NCI-H1436 (cell line): ENCODE data around the gene MUC2.

Source experiments
- DNase-seq: peaks from one replicate; lab custom pipeline; 2025; lab: John Stamatoyannopoulos, UW

MUC2 gene

DNA sequence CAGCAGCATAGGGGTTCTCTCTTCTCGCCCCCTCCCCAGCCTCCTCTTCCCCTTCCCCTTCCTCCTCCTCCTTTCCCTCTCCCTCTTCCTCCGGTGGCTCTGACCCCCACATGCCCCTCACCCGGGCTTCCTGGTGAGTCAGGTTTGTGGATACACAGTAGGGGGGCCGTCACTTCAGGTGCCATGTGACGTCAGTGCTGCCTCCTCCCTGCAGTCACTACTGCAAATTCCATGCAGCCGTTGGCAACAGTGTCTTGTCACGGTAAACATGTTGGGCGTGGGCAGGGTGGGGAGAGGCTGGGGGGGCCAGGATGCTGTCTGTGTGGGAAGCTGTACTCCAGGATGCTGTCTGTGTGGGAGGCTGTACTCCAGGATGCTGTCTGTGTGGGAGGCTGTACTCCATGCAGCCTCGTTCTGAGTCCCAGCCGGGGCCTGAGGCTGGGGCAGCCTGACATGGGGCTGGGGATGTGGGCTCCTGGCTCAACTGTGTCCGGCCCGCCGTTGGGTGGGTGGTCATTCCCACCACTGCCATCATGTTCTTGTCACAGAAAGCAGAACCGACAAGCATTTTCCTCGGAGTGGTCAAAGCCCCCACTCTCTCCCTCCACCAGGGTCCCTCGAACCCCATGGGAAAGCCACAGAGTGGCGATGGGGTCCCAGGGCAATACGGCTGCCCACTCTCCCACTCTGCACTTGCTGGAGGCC, 2.4 kb upstream of the MUC2 start:
- no peak for DNase-seq

DNA sequence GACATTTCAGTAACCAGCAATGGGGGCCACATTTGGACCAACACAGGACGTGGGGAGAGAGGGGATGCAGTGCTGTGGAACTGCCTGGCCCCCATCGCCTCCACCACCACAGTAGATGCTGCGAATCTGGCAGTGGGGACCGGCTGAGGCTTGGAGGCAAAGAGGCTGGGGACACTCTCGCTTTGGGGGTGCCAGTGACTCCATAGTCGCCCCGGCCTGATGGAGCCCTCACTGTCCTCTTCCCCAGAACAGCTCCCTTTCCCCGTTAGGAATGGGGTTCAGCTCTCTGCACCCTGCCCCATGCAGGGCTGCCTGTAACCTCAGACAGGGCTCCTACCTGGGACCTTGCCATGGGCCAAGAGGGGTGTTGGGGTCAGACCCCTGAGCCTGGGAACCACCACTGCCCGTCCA, 1.8 kb upstream of the MUC2 start:
- no peak for DNase-seq

DNA sequence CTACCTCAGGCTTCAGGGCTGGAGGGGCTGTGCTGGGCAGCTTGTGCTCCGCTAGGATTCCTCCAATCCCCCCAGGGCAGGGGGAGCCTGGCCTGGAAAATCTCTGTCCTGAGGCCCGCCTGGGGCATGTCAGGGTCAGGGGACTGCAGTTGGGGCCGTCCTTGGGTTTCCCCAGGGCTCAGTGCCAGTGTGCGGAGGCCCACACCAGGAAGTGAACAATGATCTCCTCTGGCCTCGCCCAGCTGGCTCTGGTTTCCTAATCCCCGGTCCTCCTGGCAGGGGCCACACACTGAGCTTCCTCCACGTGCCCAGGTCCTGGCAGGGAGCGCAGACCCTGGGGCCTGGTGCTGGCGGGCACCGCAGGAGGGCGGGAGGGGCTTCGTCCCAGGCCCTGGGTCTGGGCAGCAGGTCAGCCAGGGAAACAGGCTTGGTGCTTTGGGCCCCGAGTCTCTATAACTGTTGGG, 1.4 kb upstream of the MUC2 start:
- no peak for DNase-seq

DNA sequence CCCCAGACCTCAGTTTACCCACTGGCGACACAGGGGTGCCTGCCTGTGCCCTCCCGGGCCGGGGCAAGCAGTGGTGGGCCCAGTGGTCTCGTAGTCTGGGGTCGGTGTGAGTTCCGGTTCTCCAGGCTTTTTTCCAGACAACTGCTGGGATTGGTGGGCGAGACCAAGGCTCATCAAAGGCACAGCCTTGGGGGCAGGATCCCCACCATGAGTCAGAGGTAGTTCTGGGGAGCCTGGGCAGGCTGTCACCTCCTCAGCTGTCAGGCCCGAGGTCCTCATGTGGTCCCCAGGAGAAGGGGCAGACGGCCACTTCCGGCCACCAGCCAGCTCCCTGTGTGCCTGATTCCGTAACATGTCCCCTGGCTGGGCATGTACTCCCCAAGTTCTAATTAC, 827 bp upstream of the MUC2 start:
- no peak for DNase-seq

DNA sequence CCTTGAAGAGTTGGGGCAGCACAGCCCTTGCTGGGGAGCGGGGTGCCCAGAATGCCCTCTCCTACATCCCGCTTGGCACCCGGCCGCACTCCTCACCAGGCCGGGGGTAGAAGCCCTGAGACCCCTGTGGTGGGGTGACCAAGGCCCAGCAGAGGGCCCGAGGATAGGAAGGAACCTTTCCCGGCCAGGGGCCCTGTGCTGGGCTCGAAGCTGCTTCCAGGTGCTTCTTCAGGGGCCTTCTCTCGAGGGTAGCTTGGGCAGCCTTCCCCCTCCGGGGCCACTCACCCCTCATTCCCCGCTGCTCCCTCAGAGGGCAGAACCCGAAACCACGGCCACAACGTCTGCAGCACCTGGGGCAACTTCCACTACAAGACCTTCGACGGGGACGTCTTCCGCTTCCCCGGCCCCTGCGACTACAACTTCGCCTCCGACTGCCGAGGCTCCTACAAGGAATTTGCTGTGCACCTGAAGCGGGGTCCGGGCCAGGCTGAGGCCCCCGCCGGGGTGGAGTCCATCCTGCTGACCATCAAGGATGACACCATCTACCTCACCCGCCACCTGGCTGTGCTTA, 752 bp downstream of the MUC2 start:
- DNase-seq = no peak

DNA sequence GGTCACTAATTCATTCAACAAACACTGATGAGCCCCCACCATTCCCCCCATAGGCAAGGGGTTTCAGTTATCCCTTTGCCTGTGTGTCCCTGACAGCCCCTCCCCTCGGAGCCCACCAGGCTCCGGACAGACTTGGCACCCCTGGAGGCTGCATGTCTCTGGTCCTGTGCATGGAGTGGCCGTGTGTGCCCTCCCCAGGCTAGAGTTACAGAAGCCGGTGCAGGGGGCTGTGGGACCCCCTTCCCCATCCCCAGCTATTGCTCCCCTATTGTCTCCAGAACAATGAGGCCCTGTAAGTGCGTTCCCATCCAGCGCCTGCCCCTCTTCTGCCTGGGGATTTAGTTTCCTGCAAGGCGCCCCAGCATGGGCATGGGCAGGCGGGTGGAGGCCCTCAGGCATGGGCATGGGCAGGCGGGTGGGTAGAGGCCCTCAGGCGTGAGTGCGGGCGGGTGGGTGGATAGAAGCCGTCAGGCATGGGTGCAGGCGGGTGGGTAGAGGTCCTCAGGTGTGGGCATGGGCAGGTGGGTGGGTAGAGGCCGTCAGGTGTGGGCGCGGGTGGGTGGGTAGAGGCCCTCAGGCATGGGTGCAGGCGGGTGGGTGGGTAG, 1.5 kb downstream of the MUC2 start:
- DNase-seq = no peak

DNA sequence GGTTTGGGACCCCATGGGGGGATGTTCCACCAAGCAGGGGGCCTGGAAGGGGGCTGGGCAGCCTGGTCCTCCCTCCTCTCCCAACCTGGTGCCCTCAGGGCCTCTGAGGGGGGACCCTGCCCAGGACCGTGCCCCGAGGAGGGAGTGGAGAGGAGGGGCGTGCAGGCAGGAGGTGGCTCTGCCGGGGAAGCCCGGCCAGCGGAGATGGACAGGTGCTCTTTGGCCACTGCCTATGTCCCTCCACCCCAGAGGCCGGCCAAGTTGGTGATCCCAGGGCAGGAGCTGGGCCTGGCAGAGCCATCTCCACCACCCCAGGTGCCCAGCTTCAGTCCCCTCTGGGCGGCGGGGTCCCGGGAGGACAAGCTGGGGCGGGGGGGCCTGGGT, 2.4 kb downstream of the MUC2 start:
- no peak for DNase-seq

DNA sequence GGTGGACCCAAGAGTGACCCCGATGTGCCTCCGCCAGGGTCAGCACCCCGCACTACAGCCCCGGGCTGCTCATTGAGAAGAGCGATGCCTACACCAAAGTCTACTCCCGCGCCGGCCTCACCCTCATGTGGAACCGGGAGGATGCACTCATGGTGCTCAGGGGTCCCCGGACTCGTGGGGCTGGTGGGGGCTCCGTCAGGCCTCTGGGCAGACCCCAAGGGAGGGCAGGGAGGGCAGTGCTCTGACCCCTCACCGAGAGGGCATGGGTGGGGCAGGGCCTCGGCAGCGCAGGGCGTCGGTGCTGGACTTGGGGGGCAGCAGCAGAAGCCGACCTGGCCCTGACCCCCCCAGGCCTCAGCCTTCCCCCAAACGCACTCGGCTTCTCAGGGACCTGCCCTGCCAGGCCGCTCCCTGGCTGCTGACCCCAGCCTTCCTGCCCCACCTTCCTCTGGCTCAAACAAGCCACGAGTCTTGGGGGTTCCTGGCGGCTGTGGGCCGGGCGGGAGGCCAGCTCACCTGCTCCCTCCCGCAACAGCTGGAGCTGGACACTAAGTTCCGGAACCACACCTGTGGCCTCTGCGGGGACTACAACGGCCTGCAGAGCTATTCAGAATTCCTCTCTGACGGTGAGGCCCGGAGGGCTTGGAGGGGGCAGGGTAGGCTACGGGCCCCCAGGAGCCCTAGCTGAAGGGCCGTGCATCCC, 2.9 kb downstream of the MUC2 start:
- no peak for DNase-seq

DNA sequence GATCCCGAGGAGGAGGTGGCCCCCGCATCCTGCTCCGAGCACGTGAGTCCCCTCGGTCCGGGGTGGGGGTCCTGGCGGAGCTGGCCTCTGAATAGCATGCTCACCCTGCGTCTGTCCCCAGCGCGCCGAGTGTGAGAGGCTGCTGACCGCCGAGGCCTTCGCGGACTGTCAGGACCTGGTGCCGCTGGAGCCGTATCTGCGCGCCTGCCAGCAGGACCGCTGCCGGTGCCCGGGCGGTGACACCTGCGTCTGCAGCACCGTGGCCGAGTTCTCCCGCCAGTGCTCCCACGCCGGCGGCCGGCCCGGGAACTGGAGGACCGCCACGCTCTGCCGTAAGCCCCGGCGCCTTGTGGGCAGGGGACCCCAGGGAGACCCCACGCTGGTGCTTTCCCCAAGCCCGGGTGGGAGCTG, 3.5 kb downstream of the MUC2 start:
- no peak for DNase-seq

DNA sequence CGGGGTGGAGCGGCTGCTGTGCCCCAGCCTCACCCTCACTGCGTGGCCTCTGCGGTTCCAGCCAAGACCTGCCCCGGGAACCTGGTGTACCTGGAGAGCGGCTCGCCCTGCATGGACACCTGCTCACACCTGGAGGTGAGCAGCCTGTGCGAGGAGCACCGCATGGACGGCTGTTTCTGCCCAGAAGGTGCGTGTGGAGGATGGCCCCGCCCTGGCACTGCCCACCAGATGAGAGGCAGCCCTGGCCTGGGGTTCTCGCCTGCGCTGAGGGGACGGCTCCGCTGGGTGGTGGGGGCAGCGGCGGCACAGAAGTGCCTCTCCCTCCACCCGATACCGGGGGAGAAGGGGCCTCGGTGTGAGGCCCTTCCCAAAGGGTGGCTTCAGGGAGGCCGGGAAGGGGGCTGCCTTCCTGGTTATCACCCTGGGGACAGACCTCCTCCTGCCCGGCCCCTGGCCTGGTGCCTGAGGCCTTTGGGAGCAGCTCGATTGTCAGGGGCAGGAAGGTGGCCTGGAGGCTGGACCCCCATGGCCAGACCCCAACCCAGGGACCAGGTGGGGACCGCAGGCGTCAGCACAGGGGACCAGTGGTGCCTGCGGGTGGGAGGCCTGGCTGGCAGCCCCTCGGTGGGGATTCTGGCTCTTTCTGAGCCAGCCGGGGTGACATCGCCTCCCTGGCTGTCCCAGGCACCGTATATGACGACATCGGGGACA, 7.1 kb downstream of the MUC2 start:
- no peak for DNase-seq

DNA sequence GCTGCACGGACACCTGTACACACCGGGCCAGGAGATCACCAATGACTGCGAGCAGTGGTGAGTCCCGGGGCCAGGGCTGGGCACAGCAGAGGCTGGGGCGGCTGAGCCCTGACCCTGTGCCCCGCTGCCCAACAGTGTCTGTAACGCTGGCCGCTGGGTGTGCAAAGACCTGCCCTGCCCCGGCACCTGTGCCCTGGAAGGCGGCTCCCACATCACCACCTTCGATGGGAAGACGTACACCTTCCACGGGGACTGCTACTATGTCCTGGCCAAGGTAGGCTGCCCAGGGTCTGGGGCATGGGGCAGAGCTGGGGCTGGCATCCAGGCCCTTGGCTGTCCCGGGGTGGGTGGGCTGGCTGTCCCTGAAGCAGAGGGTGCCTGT, 7.7 kb downstream of the MUC2 start:
- DNase-seq = no peak

DNA sequence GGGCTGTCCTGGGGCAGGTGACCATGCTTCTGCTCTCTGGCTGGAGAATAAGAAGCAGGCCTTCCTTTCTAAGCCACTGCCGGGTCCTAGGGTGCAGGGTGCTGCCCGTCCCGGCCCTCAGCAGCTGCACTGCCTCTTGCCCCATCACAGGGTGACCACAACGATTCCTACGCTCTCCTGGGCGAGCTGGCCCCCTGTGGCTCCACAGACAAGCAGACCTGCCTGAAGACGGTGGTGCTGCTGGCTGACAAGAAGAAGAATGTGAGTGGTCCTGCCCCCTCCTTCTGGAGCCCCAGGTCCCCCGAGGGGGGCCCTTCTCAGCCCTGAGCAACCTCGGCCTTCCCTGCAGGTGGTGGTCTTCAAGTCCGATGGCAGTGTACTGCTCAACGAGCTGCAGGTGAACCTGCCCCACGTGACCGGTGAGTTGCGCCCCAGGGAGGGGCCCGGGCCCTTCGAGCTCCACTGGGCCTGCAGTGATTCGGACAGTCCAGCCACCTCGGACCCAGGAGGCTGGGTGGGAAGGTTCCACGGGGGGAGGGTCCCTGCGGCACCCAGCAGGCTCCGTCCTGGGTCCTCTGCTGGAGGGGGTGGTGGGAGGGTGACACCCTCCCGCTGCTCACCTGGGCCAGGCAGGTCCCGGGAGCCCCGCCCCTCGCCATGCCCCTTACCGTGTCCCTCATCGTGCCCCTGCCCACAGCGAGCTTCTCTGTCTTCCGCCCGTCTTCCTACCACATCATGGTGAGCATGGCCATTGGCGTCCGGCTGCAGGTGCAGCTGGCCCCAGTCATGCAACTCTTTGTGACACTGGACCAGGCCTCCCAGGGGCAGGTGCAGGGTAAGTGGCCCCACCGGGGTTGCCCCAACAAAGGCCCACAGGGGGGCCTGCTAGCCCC, 8.3 kb downstream of the MUC2 start:
- no peak for DNase-seq

DNA sequence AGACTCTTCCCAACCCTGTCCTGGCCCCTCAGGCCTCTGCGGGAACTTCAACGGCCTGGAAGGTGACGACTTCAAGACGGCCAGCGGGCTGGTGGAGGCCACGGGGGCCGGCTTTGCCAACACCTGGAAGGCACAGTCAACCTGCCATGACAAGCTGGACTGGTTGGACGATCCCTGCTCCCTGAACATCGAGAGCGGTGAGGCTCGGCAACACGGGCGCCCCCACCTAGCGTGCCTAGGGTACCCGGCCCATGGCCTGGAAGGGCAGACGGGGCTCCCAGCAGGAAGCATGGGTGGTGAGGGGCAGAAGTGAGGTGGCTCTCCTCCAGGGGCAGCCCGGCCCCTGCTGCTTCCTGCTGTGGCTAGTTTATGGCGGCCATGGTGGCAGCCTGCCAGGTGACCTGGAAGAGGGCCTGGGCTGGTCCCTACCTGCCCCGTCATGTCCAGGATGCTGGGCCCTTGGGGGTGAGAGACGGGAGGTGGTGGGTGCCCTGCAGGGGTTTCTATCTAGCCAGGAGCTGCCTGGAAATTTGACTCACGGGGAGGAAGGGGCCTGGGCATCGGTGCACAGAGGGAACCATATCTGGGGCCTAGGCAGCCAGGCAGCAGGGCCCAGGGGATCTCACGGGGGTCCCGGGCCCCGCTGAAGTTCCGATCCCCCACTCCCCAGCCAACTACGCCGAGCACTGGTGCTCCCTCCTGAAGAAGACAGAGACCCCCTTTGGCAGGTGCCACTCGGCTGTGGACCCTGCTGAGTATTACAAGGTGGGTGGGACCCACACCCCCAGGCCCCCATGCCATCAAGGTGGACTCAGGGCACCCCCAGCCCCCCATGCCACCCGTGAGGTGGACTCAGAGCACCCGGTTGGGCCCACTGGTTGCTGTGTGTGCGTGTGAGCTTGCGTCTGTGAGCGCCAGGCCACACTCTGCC, 9.2 kb downstream of the MUC2 start:
- no peak for DNase-seq

DNA sequence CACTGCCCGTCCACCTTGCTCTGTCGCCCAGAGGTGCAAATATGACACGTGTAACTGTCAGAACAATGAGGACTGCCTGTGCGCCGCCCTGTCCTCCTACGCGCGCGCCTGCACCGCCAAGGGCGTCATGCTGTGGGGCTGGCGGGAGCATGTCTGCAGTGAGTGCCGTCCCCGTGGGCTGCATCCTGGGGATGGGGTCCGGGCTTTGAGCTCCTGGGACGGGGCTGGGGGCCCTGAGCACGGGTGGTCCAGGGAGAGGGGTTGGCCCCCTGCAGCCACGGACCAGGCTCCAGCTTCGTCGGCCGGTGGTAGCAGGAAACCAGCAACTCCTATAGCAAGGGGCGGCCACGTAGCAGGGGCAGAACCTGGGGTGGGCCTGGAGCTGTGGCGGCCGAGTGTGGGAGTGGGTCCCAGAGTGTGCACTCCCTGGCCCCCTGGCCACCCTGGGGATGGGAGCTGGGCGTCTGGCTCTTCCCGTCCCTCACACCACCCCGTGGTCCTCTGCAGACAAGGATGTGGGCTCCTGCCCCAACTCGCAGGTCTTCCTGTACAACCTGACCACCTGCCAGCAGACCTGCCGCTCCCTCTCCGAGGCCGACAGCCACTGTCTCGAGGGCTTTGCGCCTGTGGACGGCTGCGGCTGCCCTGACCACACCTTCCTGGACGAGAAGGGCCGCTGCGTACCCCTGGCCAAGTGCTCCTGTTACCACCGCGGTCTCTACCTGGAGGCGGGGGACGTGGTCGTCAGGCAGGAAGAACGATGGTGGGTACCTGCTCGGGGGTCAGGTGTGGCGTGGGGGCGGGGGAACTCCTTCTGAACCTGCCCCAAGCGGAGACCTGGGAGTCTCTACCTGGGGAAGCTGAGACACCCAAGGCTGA, 10.1 kb downstream of the MUC2 start:
- no peak for DNase-seq

DNA sequence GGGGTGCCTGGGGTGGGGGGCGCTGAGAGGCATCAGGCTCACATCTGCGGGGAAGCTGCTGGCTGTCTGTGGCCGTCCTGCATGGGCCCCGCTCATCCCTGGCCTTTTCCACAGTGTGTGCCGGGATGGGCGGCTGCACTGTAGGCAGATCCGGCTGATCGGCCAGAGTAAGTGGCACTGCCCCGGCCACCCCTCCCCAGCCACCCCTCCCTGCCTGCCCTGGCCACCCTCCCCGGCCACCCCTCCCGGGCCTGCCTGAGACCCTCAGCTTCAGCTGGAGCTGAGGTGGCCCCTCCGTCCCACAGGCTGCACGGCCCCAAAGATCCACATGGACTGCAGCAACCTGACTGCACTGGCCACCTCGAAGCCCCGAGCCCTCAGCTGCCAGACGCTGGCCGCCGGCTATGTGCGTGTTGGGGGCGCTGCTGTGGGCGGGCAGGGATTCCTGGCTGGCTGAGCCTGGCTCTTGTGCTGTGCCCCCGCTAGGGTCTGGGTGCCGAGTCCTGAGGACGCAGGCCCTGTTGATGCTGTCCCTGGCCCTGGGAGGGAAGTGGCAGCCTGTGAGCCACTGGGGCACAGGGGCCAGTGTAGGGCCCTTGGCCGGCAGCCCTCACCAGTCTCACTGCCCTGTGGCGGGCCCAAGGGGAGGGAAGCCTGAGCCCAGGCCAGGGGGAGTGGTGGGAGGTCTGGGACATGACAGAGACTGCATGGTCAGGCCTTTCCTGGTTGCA, 10.9 kb downstream of the MUC2 start:
- no peak for DNase-seq

DNA sequence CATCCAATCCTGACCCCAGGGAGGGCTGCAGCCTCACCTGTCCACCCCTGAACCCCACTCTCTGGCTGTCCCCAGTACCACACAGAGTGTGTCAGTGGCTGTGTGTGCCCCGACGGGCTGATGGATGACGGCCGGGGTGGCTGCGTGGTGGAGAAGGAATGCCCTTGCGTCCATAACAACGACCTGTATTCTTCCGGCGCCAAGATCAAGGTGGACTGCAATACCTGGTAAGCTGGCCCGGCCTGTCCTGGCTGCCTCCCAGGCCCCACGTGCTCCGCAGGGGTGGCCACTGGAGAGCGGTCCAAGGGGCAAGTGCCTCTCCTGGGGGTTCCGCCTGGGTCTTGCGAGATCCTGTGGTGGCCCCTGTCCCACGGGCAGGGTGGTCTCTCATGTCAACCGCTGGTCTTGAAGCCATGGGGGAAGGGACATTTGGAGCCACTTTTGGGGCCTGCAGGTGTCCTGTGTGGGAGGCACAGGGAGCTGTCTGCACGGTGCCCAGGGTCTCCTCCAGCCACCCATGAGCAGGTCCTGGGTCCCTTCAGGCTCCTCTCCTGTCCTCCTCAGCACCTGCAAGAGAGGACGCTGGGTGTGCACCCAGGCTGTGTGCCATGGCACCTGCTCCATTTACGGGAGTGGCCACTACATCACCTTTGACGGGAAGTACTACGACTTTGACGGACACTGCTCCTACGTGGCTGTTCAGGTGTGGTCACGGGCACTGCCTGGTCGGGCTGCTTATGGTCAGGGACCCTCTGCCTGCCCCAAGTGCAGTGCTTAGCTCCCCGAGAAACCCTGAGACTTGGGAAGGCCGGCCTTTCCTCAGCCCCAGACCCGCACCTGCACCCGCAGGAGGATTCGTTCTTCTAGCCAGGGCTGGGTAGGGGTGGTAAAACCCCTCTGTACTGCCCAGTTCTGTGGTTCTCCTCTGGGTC, 11.8 kb downstream of the MUC2 start:
- DNase-seq = no peak

DNA sequence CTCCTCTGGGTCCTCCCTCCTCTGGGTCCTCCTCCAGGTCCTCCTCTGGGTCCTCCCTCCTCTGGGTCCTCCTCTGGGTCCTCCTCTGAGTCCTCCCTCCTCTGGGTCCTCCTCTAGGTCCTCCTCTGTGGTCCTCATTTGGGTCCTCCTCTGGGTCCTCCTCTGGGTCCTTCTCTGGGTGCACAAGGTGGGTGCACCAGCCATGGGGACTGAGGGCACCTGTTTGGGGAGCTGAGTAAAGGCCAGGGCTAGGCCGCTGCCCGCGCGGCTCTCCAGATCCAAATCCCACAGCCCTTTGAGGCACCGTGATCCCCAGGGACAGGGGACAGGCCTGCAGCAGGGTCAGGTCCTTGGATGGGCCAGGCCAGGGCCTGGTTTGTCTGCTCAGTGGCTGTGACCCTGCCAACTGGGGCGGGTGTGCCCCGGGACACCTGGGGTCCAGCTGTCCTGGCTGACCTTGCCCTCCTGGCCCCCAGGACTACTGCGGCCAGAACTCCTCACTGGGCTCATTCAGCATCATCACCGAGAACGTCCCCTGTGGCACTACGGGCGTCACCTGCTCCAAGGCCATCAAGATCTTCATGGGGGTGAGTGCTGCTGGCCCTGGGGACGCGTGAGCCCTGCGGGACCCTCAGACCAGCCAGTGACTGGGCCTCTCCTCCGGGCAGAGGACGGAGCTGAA, 12.7 kb downstream of the MUC2 start:
- DNase-seq = no peak
